ENCODE data around the gene ISOC2. TPM values are rescaled to one million over a fixed set of nuclear protein-coding genes. Genes with fewer than 3 reads are reported as not detected.
"Not testable (repeated sequence)": the region's sequence is repeated elsewhere in the genome, so short reads cannot be mapped to it uniquely, and the experiment has no call there.

The ISOC2 gene
- total RNA-seq, 1 experiment from 2014 or later, result 102 TPM

DNA sequence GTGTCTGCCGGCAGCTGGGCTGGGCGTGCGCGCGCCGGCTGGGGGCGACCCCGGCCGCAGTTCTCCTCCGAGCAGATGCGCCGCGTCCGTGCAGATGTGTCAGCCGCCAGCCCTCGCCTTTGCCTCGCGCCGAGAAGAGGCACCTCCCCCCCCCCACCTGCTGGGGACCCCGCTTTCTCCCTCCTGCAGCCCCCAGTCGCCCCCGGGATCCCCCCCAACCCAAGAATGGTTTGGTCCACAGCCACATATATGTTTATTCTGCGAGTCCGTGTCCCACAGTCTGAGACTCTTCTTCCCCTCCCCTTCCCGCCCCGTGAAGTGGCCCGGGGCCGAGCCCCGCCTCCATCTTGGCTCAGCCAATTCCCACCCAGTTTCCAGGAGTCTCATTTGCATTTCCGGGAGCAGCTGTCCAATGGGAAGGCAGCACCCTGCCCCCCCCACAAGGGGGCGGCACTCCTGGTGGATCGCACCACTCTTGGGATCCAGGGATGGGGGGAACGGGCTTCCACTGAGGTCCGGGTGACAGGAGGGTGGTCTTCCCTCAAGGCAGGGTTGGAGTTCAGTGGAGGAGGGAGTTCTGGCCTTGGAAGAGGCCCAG is 8.6 kb downstream of the ISOC2 start:
- no peaks in the 10 kb centered on the region for H3K9me3 ChIP-seq (ENCODE audit: low read length)
- peak; percentile 88 for DNase-seq
- H2AFZ ChIP-seq (ENCODE audit: low read length), result no peak overlapping the region
- H3K79me2 ChIP-seq (ENCODE audit: low read length), result no peaks in the 10 kb centered on the region; the same call in 1 of the 2 replicates
- H3K9ac ChIP-seq (ENCODE audit: low read length), result no peak overlapping the region
- no peaks in the 10 kb centered on the region for H3K27me3 ChIP-seq (ENCODE audit: low read length)
- H3K4me3 ChIP-seq (ENCODE audit: low read length), result no peak overlapping the region
- H3K4me1 ChIP-seq (ENCODE audit: low read length), result no peaks in the 10 kb centered on the region
- H4K20me1 ChIP-seq (ENCODE audit: insufficient read depth, low read depth, low read length), result no peaks in the 10 kb centered on the region; the same call in 1 of the 2 replicates
- H3K4me2 ChIP-seq (ENCODE audit: low read depth, low read length, poor library complexity, severe bottlenecking), result no peak overlapping the region
- peaks cover 6% of the 10 kb centered on the region for H3K36me3 ChIP-seq (ENCODE audit: insufficient read depth, low read length)
- H3K9me2 ChIP-seq (replicated peaks; ENCODE audit: insufficient read depth, low read length), result no peaks in the 10 kb centered on the region
- no peak overlapping the region for H3K27ac ChIP-seq (ENCODE audit: low read length)

DNA sequence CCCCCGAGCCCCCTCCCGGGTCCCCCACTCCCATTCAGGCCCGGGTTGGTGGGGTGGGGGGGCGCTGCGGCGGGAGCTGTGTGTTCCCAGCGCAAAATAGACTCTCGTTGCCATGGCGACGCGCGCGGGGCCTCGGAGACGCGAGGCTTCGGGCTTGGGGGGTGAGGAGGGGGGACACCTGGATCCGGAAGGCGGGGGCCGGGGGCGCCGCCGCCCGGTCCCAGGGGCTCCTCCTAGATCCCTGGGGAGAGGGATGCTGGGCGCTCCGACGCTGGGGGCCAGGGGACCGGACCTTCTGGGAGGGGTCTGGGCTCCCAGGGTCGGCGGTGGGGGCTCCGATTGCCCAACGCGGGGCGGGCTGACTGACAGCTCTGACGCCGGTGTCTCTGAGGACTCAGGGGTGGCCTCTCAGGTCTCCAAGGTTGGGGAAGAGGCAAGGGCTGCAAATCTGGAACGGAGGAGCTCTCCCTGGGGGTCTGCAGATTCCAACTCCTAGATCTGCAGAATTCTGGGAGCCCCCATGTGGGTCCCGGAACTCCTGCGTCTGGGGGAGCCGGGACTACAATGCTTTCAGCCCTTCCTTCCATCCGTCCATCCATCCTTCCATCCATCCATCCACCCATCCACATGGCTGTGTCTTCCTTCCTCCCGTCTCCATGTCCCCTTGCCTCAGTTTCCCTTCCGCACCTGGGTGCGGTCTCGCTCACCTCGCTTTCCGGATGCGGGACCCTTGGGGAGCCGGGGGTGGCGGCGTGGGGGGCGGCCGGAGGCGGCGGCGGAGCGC is 9.3 kb downstream of the ISOC2 start:
- peak; percentile 62 for DNase-seq
- Histone ChIP-seq H3K4me3 (ENCODE audit: low read length) (no peak overlapping the region), H3K4me2 (ENCODE audit: low read depth, low read length, poor library complexity, severe bottlenecking) (no peak overlapping the region)

DNA sequence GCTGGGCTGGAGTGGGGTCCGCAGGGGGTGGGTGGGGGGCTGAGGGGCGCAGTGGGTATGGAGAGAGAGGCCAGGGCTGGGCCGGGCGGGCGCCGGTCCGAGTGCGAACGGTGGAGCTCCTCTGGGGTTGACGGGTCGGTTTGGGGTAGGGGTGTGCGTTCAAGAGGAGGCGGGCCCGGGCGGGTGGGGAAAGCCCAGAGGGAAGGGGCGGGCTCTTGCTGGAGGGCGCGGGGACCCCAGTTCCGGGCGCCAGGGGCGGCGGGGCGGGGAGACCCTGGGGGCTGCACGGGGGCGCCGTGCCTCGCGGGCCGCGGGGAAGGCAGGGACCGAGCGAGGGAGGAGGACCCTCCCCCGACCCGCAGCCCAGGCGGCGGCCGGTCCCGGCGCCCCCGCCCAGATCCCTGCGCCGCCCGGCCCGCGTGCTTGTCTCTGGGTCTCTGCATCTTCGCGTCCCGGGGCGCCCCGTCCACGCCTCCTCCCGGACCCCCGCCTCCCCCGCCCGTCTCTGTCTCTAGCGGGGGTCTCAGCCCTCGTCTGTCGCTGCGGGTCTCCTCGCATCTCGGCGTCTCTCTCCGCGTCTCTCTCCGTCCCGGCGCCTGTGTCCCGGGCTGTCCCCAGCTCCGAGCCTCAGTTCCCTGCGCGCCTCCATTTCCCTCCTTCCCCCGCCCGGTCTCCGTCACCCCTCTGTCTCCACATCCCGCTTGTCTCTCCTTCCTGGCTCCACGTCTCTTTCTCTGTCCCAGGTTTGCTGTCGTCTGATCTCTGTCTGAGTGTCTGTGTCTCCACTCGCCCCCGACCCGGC is 10.1 kb downstream of the ISOC2 start:
- Histone ChIP-seq H3K27ac (ENCODE audit: low read length) (no peak overlapping the region), H3K9ac (ENCODE audit: low read length) (no peak overlapping the region), H3K4me3 (ENCODE audit: low read length) (no peak overlapping the region), H3K4me2 (ENCODE audit: low read depth, low read length, poor library complexity, severe bottlenecking) (no peak overlapping the region), H3K4me1 (ENCODE audit: low read length) (no peaks in the 10 kb centered on the region), H3K36me3 (ENCODE audit: insufficient read depth, low read length) (peaks cover 6% of the 10 kb centered on the region), H4K20me1 (ENCODE audit: insufficient read depth, low read depth, low read length) (no peaks in the 10 kb centered on the region; the same call in 1 of the 2 replicates), H3K27me3 (ENCODE audit: low read length) (no peaks in the 10 kb centered on the region), H3K79me2 (ENCODE audit: low read length) (no peaks in the 10 kb centered on the region), H2AFZ (ENCODE audit: low read length) (no peak overlapping the region), H3K9me3 (ENCODE audit: low read length) (no peaks in the 10 kb centered on the region), H3K9me2 (replicated peaks; ENCODE audit: insufficient read depth, low read length) (no peaks in the 10 kb centered on the region)
- no peak for DNase-seq

More for the DNA sequence above, 9.3 kb downstream of the ISOC2 start:
- no peaks in the 10 kb centered on the region for H3K27me3 ChIP-seq (ENCODE audit: low read length)
- H3K36me3 ChIP-seq (ENCODE audit: insufficient read depth, low read length), result peaks cover 6% of the 10 kb centered on the region
- no peaks in the 10 kb centered on the region for H3K9me2 ChIP-seq (replicated peaks; ENCODE audit: insufficient read depth, low read length)
- no peak overlapping the region for H2AFZ ChIP-seq (ENCODE audit: low read length)
- H3K9ac ChIP-seq (ENCODE audit: low read length), result no peak overlapping the region
- no peaks in the 10 kb centered on the region; the same call in 1 of the 2 replicates for H3K79me2 ChIP-seq (ENCODE audit: low read length)
- no peaks in the 10 kb centered on the region for H3K4me1 ChIP-seq (ENCODE audit: low read length)
- no peaks in the 10 kb centered on the region for H3K9me3 ChIP-seq (ENCODE audit: low read length)
- no peak overlapping the region for H3K27ac ChIP-seq (ENCODE audit: low read length)
- H4K20me1 ChIP-seq (ENCODE audit: insufficient read depth, low read depth, low read length), result no peaks in the 10 kb centered on the region; the same call in 1 of the 2 replicates

- Histone ChIP-seq H3K79me2 (ENCODE audit: low read length) (no peaks in the 10 kb centered on the region), H3K27ac (ENCODE audit: low read length) (no peak overlapping the region), H3K36me3 (ENCODE audit: insufficient read depth, low read length) (peaks cover 6% of the 10 kb centered on the region), H3K9ac (ENCODE audit: low read length) (no peak overlapping the region), H4K20me1 (ENCODE audit: insufficient read depth, low read depth, low read length) (no peaks in the 10 kb centered on the region; the same call in 1 of the 2 replicates), H3K4me3 (ENCODE audit: low read length) (no peak overlapping the region), H2AFZ (ENCODE audit: low read length) (no peak overlapping the region), H3K27me3 (ENCODE audit: low read length) (no peaks in the 10 kb centered on the region), H3K4me1 (ENCODE audit: low read length) (no peaks in the 10 kb centered on the region), H3K4me2 (ENCODE audit: low read depth, low read length, poor library complexity, severe bottlenecking) (no peak overlapping the region), H3K9me3 (ENCODE audit: low read length) (no peaks in the 10 kb centered on the region), H3K9me2 (replicated peaks; ENCODE audit: insufficient read depth, low read length) (no peaks in the 10 kb centered on the region)
- no peak for DNase-seq
Measured at GRCh38 chr19:55449469-55449868, 12.0 kb downstream of the ISOC2 start.

DNA sequence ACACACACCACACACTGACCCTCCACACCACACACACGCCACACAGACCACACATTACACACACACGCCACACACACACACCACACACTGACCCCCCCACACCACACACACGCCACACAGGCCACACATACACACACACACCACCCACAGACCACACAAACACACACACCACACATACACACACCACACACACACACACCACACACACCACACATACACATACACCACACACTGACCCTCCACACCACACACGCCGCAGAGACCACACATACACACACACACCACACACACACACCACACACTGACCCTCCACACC is 13.3 kb downstream of the ISOC2 start:
- H3K9me3 ChIP-seq (ENCODE audit: low read length); H4K20me1 ChIP-seq (ENCODE audit: insufficient read depth, low read depth, low read length); H3K79me2 ChIP-seq (ENCODE audit: low read length); H3K4me2 ChIP-seq (ENCODE audit: low read depth, low read length, poor library complexity, severe bottlenecking); H3K4me3 ChIP-seq (ENCODE audit: low read length); H3K27ac ChIP-seq (ENCODE audit: low read length); H3K4me1 ChIP-seq (ENCODE audit: low read length); H2AFZ ChIP-seq (ENCODE audit: low read length); H3K9me2 ChIP-seq (replicated peaks; ENCODE audit: insufficient read depth, low read length); H3K9ac ChIP-seq (ENCODE audit: low read length); H3K27me3 ChIP-seq (ENCODE audit: low read length); H3K36me3 ChIP-seq (ENCODE audit: insufficient read depth, low read length); DNase-seq: not testable (repeated sequence)

DNA sequence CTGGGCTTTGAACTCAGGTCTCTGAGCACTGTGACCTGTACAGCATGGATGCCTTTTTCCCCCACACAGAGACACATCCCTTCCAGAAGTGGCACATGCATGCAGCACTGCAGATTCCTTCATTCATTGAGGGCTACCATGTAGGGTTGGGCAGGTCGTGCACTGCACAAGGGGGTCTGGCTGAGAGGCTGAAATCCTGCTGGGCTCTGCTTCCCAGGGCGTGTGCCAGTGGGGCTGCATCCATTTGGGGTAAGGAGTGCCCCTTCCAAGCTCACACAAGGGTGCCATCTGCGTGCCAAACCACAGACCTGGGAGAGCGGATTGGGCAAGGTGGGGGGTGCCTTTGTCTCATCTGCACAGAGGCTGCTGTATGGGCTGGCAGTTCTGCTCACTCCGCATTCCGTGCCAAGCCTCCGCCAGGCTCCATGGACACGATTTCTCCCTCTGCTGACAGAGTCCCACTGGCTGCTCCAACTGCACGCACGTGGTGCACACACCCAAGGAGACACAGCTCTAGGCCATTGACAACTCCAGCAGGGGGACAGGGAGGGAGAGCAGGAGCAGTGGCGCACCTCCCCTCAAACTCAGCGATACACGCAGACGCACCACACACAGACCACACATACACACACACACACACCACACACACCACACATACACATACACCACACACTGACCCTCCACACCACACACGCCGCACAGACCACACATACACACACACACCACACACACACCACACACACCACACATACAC is 13.8 kb downstream of the ISOC2 start:
- H3K4me1 ChIP-seq (ENCODE audit: low read length), result no peaks in the 10 kb centered on the region
- no peaks in the 10 kb centered on the region for H3K27me3 ChIP-seq (ENCODE audit: low read length)
- no peak overlapping the region for H3K4me2 ChIP-seq (ENCODE audit: low read depth, low read length, poor library complexity, severe bottlenecking)
- no peak overlapping the region for H3K4me3 ChIP-seq (ENCODE audit: low read length)
- H3K79me2 ChIP-seq (ENCODE audit: low read length), result no peaks in the 10 kb centered on the region
- no peak overlapping the region for H3K9ac ChIP-seq (ENCODE audit: low read length)
- no peak overlapping the region for H2AFZ ChIP-seq (ENCODE audit: low read length)
- H4K20me1 ChIP-seq (ENCODE audit: insufficient read depth, low read depth, low read length), result no peaks in the 10 kb centered on the region
- no peak for DNase-seq
- H3K9me3 ChIP-seq (ENCODE audit: low read length), result no peaks in the 10 kb centered on the region
- H3K9me2 ChIP-seq (replicated peaks; ENCODE audit: insufficient read depth, low read length), result no peaks in the 10 kb centered on the region
- H3K36me3 ChIP-seq (ENCODE audit: insufficient read depth, low read length), result no peaks in the 10 kb centered on the region
- H3K27ac ChIP-seq (ENCODE audit: low read length), result no peak overlapping the region

- H3K9ac ChIP-seq (ENCODE audit: low read length), result no peak overlapping the region
- H3K36me3 ChIP-seq (ENCODE audit: insufficient read depth, low read length), result no peaks in the 10 kb centered on the region
- DNase-seq, result no peak
- no peak overlapping the region for H3K27ac ChIP-seq (ENCODE audit: low read length)
- H3K9me2 ChIP-seq (replicated peaks; ENCODE audit: insufficient read depth, low read length), result no peaks in the 10 kb centered on the region
- no peaks in the 10 kb centered on the region for H3K27me3 ChIP-seq (ENCODE audit: low read length)
- no peaks in the 10 kb centered on the region for H4K20me1 ChIP-seq (ENCODE audit: insufficient read depth, low read depth, low read length)
- H2AFZ ChIP-seq (ENCODE audit: low read length), result no peak overlapping the region
- no peaks in the 10 kb centered on the region for H3K79me2 ChIP-seq (ENCODE audit: low read length)
- H3K4me1 ChIP-seq (ENCODE audit: low read length), result no peaks in the 10 kb centered on the region
- H3K9me3 ChIP-seq (ENCODE audit: low read length), result no peaks in the 10 kb centered on the region
- no peak overlapping the region for H3K4me3 ChIP-seq (ENCODE audit: low read length)
- no peak overlapping the region for H3K4me2 ChIP-seq (ENCODE audit: low read depth, low read length, poor library complexity, severe bottlenecking)
Measured at GRCh38 chr19:55446060-55446459, 15.4 kb downstream of the ISOC2 start.

- Histone ChIP-seq H3K4me2 (ENCODE audit: low read depth, low read length, poor library complexity, severe bottlenecking) (no peak overlapping the region), H3K27ac (ENCODE audit: low read length) (no peak overlapping the region), H4K20me1 (ENCODE audit: insufficient read depth, low read depth, low read length) (no peaks in the 10 kb centered on the region), H3K9ac (ENCODE audit: low read length) (no peak overlapping the region), H3K4me1 (ENCODE audit: low read length) (no peaks in the 10 kb centered on the region), H3K4me3 (ENCODE audit: low read length) (no peak overlapping the region), H3K9me3 (ENCODE audit: low read length) (no peaks in the 10 kb centered on the region), H3K79me2 (ENCODE audit: low read length) (no peaks in the 10 kb centered on the region), H2AFZ (ENCODE audit: low read length) (no peak overlapping the region), H3K9me2 (replicated peaks; ENCODE audit: insufficient read depth, low read length) (no peaks in the 10 kb centered on the region), H3K27me3 (ENCODE audit: low read length) (no peaks in the 10 kb centered on the region), H3K36me3 (ENCODE audit: insufficient read depth, low read length) (no peaks in the 10 kb centered on the region)
- DNase-seq, result no peak
Measured at GRCh38 chr19:55444646-55445045, 16.8 kb downstream of the ISOC2 start.

Data from Karpas-422 (cell line).